HepG2 (cell line): ENCODE data around the gene CD83. TPM values are rescaled to one million over a fixed set of nuclear protein-coding genes. Genes with fewer than 3 reads are reported as not detected.
A peak's percentile ranks its signal among the peaks of the same experiment; 100 is the strongest.

ENCODE experiments used
- ATAC-seq: fragments of 200-7000 bp; cut with Tn5 transposase; 3 replicates; pipeline ENCODE4 v1.9.1; 2020; ENCODE audit warnings: mild to moderate bottlenecking, moderate library complexity
- Bru-seq: library from RNA; stranded (reverse); fragments of 400-500 nt; gene quantifications from one replicate; lab custom pipeline; 2021; lab: Mats Ljungman, UMichigan
- BruChase-seq, 2 experiments: library from RNA; stranded (reverse); fragments of 400-500 nt; gene quantifications; one replicate each; lab custom pipeline; 2021; lab: Mats Ljungman, UMichigan
- BruUV-seq: library from RNA; stranded (reverse); fragments of 400-500 nt; replicated peaks from 2 replicates; lab custom pipeline; 2021; lab: Mats Ljungman, UMichigan
- CTCF ChIA-PET: fragments of 300-600 bp; formaldehyde crosslinking; extraction: SDS; loops from one replicate; lab custom pipeline; 2021; ENCODE audit warnings: low total read pairs, inconsistent platforms, low intra/inter-chr PET ratio; lab: Yijun Ruan, JAX
- POLR2A ChIA-PET: fragments of 350-600 bp; sonication (Branson Sonifier 250); formaldehyde crosslinking; loops from one replicate; lab custom pipeline; 2020; ENCODE audit warnings: antibody characterized with exemption, inconsistent platforms; lab: Yijun Ruan, JAX
- DNase-seq: peaks from one replicate; pipeline ENCODE4 v3.0.0-alpha.2; 2015; ENCODE audit warnings: low spot score
- FAIRE-seq: peaks from 3 replicates; lab custom pipeline; 2011; peaks lifted over from hg19 to GRCh38; lab: Jason Lieb, UNC
- H2AFZ ChIP-seq: one replicate; pipeline ENCODE4 v1.6.1; 2011; ENCODE audit warnings: low read length, inconsistent platforms
- H3K27ac ChIP-seq: fragments of 300-600 bp; 3 replicates; pipeline ENCODE4 v1.8.0; 2011; ENCODE audit warnings: mixed run types, mild to moderate bottlenecking, mixed read lengths, low read length, inconsistent platforms; ENCODE audit not compliant: insufficient read depth; ENCODE audit errors: extremely low read length
- H3K27me3 ChIP-seq, 2 experiments: fragments of 200-600 bp in 1 of 2; 2 replicates in 1 of 2; 3 replicates in 1 of 2; pipeline versions ENCODE4 v1.6.0 to v1.8.0; 2011; ENCODE audit warnings: low read length in 2 of 2, mild to moderate bottlenecking in 2 of 2, moderate library complexity in 2 of 2, inconsistent platforms in 1 of 2; ENCODE audit not compliant: insufficient read depth in 2 of 2, control insufficient read depth in 1 of 2
- H3K36me3 ChIP-seq, 2 experiments: fragments of 200-600 bp in 1 of 2; replicated peaks in 1 of 2; 2 replicates in 1 of 2; 3 replicates in 1 of 2; pipeline versions ENCODE4 v1.5.1 to v1.8.0; 2011; ENCODE audit warnings: low read length in 2 of 2, inconsistent platforms in 1 of 2; ENCODE audit not compliant: insufficient read depth in 2 of 2, control insufficient read depth in 1 of 2
- H3K4me1 ChIP-seq: 2 replicates; pipeline ENCODE4 v1.5.1; 2012; ENCODE audit warnings: low read length, inconsistent platforms; ENCODE audit not compliant: insufficient read depth
- H3K4me2 ChIP-seq: 2 replicates; pipeline ENCODE4 v1.6.0; 2011; ENCODE audit warnings: low read depth, low read length, inconsistent platforms
- H3K4me3 ChIP-seq, 3 experiments: fragments of 200-600 bp in 1 of 3; sonication (generic), shearing (Covaris generic) in 1 of 3; replicated peaks in 1 of 3; 2 replicates each; pipeline ENCODE4 v1.5.1; 2011 to 2016; ENCODE audit warnings: low read length in 3 of 3, inconsistent platforms in 2 of 3, low read depth in 2 of 3, mild to moderate bottlenecking in 2 of 3, control low read depth in 1 of 3, mixed read lengths in 1 of 3; ENCODE audit not compliant: insufficient read depth in 1 of 3
- H3K79me2 ChIP-seq: one replicate; pipeline ENCODE4 v1.6.1; 2011; ENCODE audit warnings: low read length, inconsistent platforms; ENCODE audit not compliant: insufficient read depth
- H3K9ac ChIP-seq: 2 replicates; pipeline ENCODE4 v1.6.0; 2011; ENCODE audit warnings: mild to moderate bottlenecking, low read depth, low read length, inconsistent platforms; ENCODE audit not compliant: insufficient read depth
- H3K9me3 ChIP-seq: 2 replicates; pipeline ENCODE4 v1.5.1; 2012; ENCODE audit warnings: mild to moderate bottlenecking, low read length
- H4K20me1 ChIP-seq: 2 replicates; pipeline ENCODE4 v1.6.0; 2011; ENCODE audit warnings: inconsistent platforms, mild to moderate bottlenecking, low read length, moderate library complexity; ENCODE audit not compliant: insufficient read depth
- ARID2 ChIP-seq: sonication (generic); formaldehyde crosslinking; IDR thresholded peaks from 2 replicates; pipeline ENCODE4 v1.8.1; 2022; ENCODE audit warnings: mild to moderate bottlenecking, missing genetic modification reagents, borderline replicate concordance
- HOXA3 ChIP-seq: sonication (generic); formaldehyde crosslinking; IDR thresholded peaks from 2 replicates; pipeline ENCODE4 v1.5.0; 2020; ENCODE audit warnings: missing genetic modification reagents
- KDM5B ChIP-seq: sonication (generic); formaldehyde crosslinking; IDR thresholded peaks from 2 replicates; pipeline ENCODE4 v1.4.0; 2020; ENCODE audit warnings: missing genetic modification reagents, mild to moderate bottlenecking, borderline replicate concordance
- NONO ChIP-seq, 2 experiments: fragments of 450-650 bp in 1 of 2; sonication (generic) in 1 of 2; formaldehyde crosslinking in 1 of 2; IDR thresholded peaks in 1 of 2; conservative IDR thresholded peaks in 1 of 2; 2 replicates each; pipeline versions ENCODE4 v1.6.1 to v1.8.0; 2017 to 2022; ENCODE audit warnings: mild to moderate bottlenecking in 1 of 2, missing genetic modification reagents in 1 of 2, moderate library complexity in 1 of 2
- ONECUT2 ChIP-seq: sonication (generic); formaldehyde crosslinking; IDR thresholded peaks from 2 replicates; pipeline ENCODE4 v1.4.0; 2020; ENCODE audit warnings: missing genetic modification reagents
- RBAK ChIP-seq: sonication (generic); formaldehyde crosslinking; IDR thresholded peaks from 2 replicates; pipeline ENCODE4 v1.5.1; 2020; ENCODE audit warnings: mild to moderate bottlenecking, missing genetic modification reagents
- SP4 ChIP-seq: sonication (generic); formaldehyde crosslinking; IDR thresholded peaks from 2 replicates; pipeline ENCODE4 v1.8.1; 2023; ENCODE audit warnings: mild to moderate bottlenecking, missing genetic modification reagents
- YEATS4 ChIP-seq: sonication (generic); formaldehyde crosslinking; IDR thresholded peaks from 2 replicates; pipeline ENCODE4 v1.4.0; 2020; ENCODE audit warnings: missing genetic modification reagents, borderline replicate concordance
- WGBS: methylation state at CpG from one replicate; pipeline ENCODE4 v1.1.6; 2017; ENCODE audit warnings: low lambda C conversion rate; 5-methylcytosine and 5-hydroxymethylcytosine counted together
- in situ Hi-C: cut with HindIII; loops from 2 replicates; pipeline ENCODE4 v1.10.0; 2017; ENCODE audit warnings: low pct_unique_long_range_greater_than_20kb; ENCODE audit not compliant: extremely low pct_ligation_motif_present
- intact Hi-C: fragments of 100-400 bp; cut with micrococcal nuclease; formaldehyde crosslinking; loops from one replicate; pipeline ENCODE4 v1.10.0; 2022; ENCODE audit not compliant: unreplicated experiment
- long read RNA-seq, 2 experiments: library from RNA in 1 of 2; library from polyadenylated mRNA in 1 of 2; stranded (forward) in 1 of 2; unstranded in 1 of 2; transcript quantifications; one replicate each; pipeline ENCODE4 v2.0.0, GENCODE V29; 2019 to 2022
- polyA minus RNA-seq, 3 experiments: library from RNA; depleted of rRNA, polyadenylated mRNA; stranded (reverse); fragments of >200 nt; gene quantifications; 2 replicates each; pipeline ENCODE4 v1.2.3, GENCODE V29; 2011; ENCODE audit warnings: low replicate concordance in 1 of 3
- polyA plus RNA-seq, 8 experiments: library from polyadenylated mRNA; depleted of rRNA in 3 of 8; stranded (reverse) in 7 of 8; unstranded in 1 of 8; fragments of >200 nt; fragmentation: Illumina TruSeq in 4 of 8; extraction: Trizol in 4 of 8; gene quantifications; 2 replicates each; pipeline versions ENCODE4 v1.2.1 to v1.2.3, GENCODE V29; 2011 to 2016; ENCODE audit warnings: low read depth in 4 of 8, missing spikeins in 1 of 8, mixed read lengths in 1 of 8; ENCODE audit not compliant: insufficient read depth in 1 of 8
- total RNA-seq, 5 experiments: library from RNA; depleted of rRNA; stranded (reverse); fragments of >200 nt; fragmentation: Illumina TruSeq; extraction: Trizol; gene quantifications; 2 replicates each; pipeline ENCODE4 v1.2.3, GENCODE V29; 2016; ENCODE audit warnings: low read depth in 1 of 5
- TF ChIP-seq, protein P1 (sequence below): sonication (generic); formaldehyde crosslinking; IDR thresholded peaks from 2 replicates; pipeline ENCODE4 v1.9.0; 2022; ENCODE audit warnings: low read depth, missing genetic modification reagents
- TF ChIP-seq, protein P2 (sequence below): sonication (generic); formaldehyde crosslinking; IDR thresholded peaks from 2 replicates; pipeline ENCODE4 v1.9.0; 2021; ENCODE audit warnings: missing genetic modification reagents, borderline replicate concordance

CD83 gene, protein sequence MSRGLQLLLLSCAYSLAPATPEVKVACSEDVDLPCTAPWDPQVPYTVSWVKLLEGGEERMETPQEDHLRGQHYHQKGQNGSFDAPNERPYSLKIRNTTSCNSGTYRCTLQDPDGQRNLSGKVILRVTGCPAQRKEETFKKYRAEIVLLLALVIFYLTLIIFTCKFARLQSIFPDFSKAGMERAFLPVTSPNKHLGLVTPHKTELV
- total RNA-seq (2016; rRNA removed; fragmentation: Illumina TruSeq; extraction: Trizol) (1.7 and 2.3 TPM in 2 replicates), polyA plus RNA-seq (2011; rRNA removed) (0.46 and 0.51 TPM in 2 replicates), polyA minus RNA-seq (2011; rRNA and poly(A)+ RNA removed; ENCODE audit: low replicate concordance) (0.36 and 7.7 TPM in 2 replicates), Bru-seq, nascent RNA (percentile 39 among the genes with signal in this experiment), BruChase-seq, experiment 1, labeled RNA remaining after a 6-hour chase (percentile 50 among the genes with signal in this experiment), BruChase-seq, experiment 2, labeled RNA remaining after a 2-hour chase (percentile 44 among the genes with signal in this experiment)
- total RNA-seq (2016; cell fraction: cytosol; rRNA removed; fragmentation: Illumina TruSeq; extraction: Trizol; ENCODE audit: low read depth) = 1.1 and 1.2 TPM in 2 replicates
- 1.9 and 3.0 TPM in 2 replicates for total RNA-seq (2016; cell fraction: insoluble cytoplasmic fraction; rRNA removed; fragmentation: Illumina TruSeq; extraction: Trizol)
- 2.0 and 2.5 TPM in 2 replicates for total RNA-seq (2016; cell fraction: membrane; rRNA removed; fragmentation: Illumina TruSeq; extraction: Trizol)
- total RNA-seq (2016; cell fraction: nucleus; rRNA removed; fragmentation: Illumina TruSeq; extraction: Trizol) = 2.2 and 2.3 TPM in 2 replicates
- 0.28 and 0.55 TPM in 2 replicates for polyA plus RNA-seq (2011; cell fraction: cytosol; rRNA removed)
- polyA plus RNA-seq (2011; cell fraction: nucleus; rRNA removed) = 0.24 and 0.35 TPM in 2 replicates
- polyA plus RNA-seq (2012) = 0.89 and 1.4 TPM in 2 replicates
- polyA plus RNA-seq (2016; cell fraction: cytosol; fragmentation: Illumina TruSeq; extraction: Trizol; ENCODE audit: low read depth) = 0.74 and 0.84 TPM in 2 replicates
- polyA plus RNA-seq (2016; cell fraction: insoluble cytoplasmic fraction; fragmentation: Illumina TruSeq; extraction: Trizol; ENCODE audit: low read depth) = 1.6 and 2.0 TPM in 2 replicates
- 1.7 and 1.8 TPM in 2 replicates for polyA plus RNA-seq (2016; cell fraction: membrane; fragmentation: Illumina TruSeq; extraction: Trizol; ENCODE audit: low read depth)
- polyA plus RNA-seq (2016; cell fraction: nucleus; fragmentation: Illumina TruSeq; extraction: Trizol; ENCODE audit: insufficient read depth, low read depth) = 2.8 and 3.1 TPM in 2 replicates
- polyA minus RNA-seq (2011; cell fraction: cytosol; rRNA and poly(A)+ RNA removed) = not detected in 2 replicates
- polyA minus RNA-seq (2011; cell fraction: nucleus; rRNA and poly(A)+ RNA removed) = 0.37 TPM in 1 of 2 replicates, not detected in the other
- long read RNA-seq, experiment 1, partial matches to known transcripts = 0 of 2 reads
- long read RNA-seq, experiment 1, other reads (novel, unspliced or antisense) = 1 of 2 reads
- long read RNA-seq, experiment 2, partial matches to known transcripts = 0 of 5 reads
- long read RNA-seq, experiment 2, other reads (novel, unspliced or antisense) = 2 of 5 reads

DNA sequence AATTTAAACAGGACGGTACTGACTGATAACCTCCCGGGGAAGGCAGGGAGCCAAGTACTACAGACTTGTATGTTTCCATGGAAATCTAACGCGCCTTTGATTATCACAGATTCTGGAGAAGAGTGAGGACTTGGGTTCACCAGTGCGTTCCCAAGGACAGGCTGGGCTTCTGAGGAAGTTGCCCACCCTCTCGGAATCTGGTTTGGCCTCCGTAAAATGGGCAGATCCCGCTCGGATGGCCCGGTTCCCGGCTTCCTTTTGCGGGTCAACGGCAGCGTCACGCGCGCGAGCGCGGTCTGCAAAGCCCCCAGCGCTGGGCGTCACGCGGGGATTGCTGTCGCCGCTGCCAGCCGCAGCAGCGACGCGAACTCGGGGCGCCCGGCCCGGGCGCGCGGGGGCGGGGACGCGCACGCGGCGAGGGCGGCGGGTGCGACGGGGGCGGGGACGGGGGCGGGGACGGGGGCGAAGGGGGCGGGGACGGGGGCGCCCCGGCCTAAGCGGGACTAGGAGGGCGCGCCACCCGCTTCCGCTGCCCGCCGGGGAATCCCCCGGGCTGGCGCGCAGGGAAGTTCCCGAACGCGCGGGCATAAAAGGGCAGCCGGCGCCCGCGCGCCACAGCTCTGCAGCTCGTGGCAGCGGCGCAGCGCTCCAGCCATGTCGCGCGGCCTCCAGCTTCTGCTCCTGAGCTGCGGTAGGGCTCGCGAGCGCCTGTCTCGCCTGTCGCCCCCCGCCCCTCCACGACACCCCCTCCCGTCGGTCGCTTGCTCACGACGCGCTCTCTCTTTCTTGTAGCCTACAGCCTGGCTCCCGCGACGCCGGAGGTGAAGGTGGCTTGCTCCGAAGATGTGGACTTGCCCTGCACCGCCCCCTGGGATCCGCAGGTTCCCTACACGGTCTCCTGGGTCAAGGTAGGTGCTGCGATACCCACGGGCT, at the start of gene CD83:
CD83 (plus strand) TSS at position 615 of the 933 bp plus-strand sequence; CDS start at position 655, 40 bp downstream.
- DNase-seq (peak; percentile 13), FAIRE-seq (no peak), ATAC-seq (peak; percentile 90)
- intact Hi-C loops = no loop called here
- H3K9me3 ChIP-seq = no peaks in the 10 kb centered on the region
- no peak within 1 kb of the TSS for H3K27ac ChIP-seq
- ChIA-PET CTCF (no interaction called here), POLR2A (no interaction called here)
- peaks cover 4% of the 10 kb centered on the region; the same call in 1 of the 2 replicates for H3K4me1 ChIP-seq
- peak within 1 kb of the TSS; percentile 69; the same call in 1 of the 2 replicates for H3K9ac ChIP-seq
- H3K79me2 ChIP-seq = no peaks in the 10 kb centered on the region
- H2AFZ ChIP-seq = peak within 1 kb of the TSS; percentile 82
- peaks cover 0 to 4% of the 10 kb centered on the region in 2 experiments; a peak in 3 of 5 replicates for H3K27me3 ChIP-seq
- BruUV-seq = no TSS peak
- H3K4me2 ChIP-seq = peak within 1 kb of the TSS; percentile 98
- peak within 1 kb of the TSS; percentile 63 to 81 (median 71); a peak in 5 of 6 replicates for H3K4me3 ChIP-seq
- in situ Hi-C loops = no loop called here
- H4K20me1 ChIP-seq = no peaks in the 10 kb centered on the region
- H3K36me3 ChIP-seq = no peaks in the 10 kb centered on the region
- 2% methylated on average over 62 of the region's 106 CpGs for WGBS
- TF ChIP-seq HOXA3 (CRISPR knock-in tag) (peak; percentile 47), ONECUT2 (CRISPR knock-in tag) (no peak), RBAK (CRISPR knock-in tag) (no peak), ARID2 (CRISPR knock-in tag) (peak; percentile 58; the same call in 1 of the 2 replicates), NONO (IDR thresholded peaks at IDR 0.05) (no peak), NONO (CRISPR knock-in tag; conservative IDR thresholded peaks at IDR 0.05) (peak; percentile 55; the same call in 1 of the 2 replicates), KDM5B (CRISPR knock-in tag) (peak; percentile 57; the same call in 1 of the 2 replicates), YEATS4 (CRISPR knock-in tag) (peak; percentile 78), SP4 (CRISPR knock-in tag) (no peak)
- TF ChIP-seq, protein P1, sequence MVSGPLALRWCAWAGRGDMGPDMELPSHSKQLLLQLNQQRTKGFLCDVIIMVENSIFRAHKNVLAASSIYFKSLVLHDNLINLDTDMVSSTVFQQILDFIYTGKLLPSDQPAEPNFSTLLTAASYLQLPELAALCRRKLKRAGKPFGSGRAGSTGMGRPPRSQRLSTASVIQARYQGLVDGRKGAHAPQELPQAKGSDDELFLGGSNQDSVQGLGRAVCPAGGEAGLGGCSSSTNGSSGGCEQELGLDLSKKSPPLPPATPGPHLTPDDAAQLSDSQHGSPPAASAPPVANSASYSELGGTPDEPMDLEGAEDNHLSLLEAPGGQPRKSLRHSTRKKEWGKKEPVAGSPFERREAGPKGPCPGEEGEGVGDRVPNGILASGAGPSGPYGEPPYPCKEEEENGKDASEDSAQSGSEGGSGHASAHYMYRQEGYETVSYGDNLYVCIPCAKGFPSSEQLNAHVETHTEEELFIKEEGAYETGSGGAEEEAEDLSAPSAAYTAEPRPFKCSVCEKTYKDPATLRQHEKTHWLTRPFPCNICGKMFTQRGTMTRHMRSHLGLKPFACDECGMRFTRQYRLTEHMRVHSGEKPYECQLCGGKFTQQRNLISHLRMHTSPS (CRISPR knock-in tag) = peak; percentile 51
- TF ChIP-seq, protein P2, sequence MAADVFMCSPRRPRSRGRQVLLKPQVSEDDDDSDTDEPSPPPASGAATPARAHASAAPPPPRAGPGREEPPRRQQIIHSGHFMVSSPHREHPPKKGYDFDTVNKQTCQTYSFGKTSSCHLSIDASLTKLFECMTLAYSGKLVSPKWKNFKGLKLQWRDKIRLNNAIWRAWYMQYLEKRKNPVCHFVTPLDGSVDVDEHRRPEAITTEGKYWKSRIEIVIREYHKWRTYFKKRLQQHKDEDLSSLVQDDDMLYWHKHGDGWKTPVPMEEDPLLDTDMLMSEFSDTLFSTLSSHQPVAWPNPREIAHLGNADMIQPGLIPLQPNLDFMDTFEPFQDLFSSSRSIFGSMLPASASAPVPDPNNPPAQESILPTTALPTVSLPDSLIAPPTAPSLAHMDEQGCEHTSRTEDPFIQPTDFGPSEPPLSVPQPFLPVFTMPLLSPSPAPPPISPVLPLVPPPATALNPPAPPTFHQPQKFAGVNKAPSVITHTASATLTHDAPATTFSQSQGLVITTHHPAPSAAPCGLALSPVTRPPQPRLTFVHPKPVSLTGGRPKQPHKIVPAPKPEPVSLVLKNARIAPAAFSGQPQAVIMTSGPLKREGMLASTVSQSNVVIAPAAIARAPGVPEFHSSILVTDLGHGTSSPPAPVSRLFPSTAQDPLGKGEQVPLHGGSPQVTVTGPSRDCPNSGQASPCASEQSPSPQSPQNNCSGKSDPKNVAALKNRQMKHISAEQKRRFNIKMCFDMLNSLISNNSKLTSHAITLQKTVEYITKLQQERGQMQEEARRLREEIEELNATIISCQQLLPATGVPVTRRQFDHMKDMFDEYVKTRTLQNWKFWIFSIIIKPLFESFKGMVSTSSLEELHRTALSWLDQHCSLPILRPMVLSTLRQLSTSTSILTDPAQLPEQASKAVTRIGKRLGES (CRISPR knock-in tag) = no peak
